Measurements from ENCODE around the gene IRX6.

DNA sequence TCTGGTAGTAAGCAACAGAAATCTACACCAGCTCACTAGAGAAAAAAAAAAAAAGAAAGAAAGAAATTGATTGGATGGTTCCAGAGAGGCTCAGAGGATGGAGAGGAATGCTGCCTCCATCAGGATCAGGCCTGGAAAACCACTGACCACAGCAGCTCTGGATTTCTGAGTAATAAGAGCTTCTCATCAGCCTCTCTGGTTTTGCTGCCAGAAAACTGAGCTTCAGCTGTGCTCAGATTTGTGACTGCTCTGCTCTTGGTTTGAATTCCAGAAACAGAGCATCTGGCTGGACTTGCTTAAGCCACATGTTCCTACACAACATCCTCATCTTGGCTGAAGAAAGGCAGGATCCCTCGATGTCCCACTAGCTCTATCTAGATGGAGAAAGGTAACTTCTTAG is 25.9 kb downstream of the IRX6 start:
- TF ChIP-seq CTCF (optimal IDR thresholded peaks at IDR 0.05 in 1 of 3, IDR thresholded peaks at IDR 0.05 in 1 of 3, conservative IDR thresholded peaks at IDR 0.05 in 1 of 3; ENCODE audit: extremely low read depth in 1 of 3, insufficient read depth in 2 of 3, low read length in 3 of 3) = no peak
- TF ChIP-seq EZH2 (IDR thresholded peaks at IDR 0.05; ENCODE audit: low read length) = no peak

Measured in keratinocyte (primary cell).